Measurements from ENCODE around the gene GNAI3.

- TF ChIP-seq POLR2A (IDR thresholded peaks at IDR 0.05; ENCODE audit: low read length) (no peak), MAX (IDR thresholded peaks at IDR 0.05) (peak; percentile 74), CTCF (IDR thresholded peaks at IDR 0.05) (no peak), HDAC2 (IDR thresholded peaks at IDR 0.05) (no peak), PBX3 (IDR thresholded peaks at IDR 0.05) (no peak), JUNB (IDR thresholded peaks at IDR 0.05) (no peak), RAD21 (conservative IDR thresholded peaks at IDR 0.05 in 1 of 2, IDR thresholded peaks at IDR 0.05 in 1 of 2) (no peak), SMC3 (IDR thresholded peaks at IDR 0.05) (no peak), JUN (IDR thresholded peaks at IDR 0.05) (no peak), CHD4 (IDR thresholded peaks at IDR 0.05; ENCODE audit: borderline replicate concordance) (no peak), ATOH8 (CRISPR knock-in tag; IDR thresholded peaks at IDR 0.05; ENCODE audit: low read depth) (no peak), HOXA7 (CRISPR knock-in tag; IDR thresholded peaks at IDR 0.05) (no peak), POLR2AphosphoS2 (conservative IDR thresholded peaks at IDR 0.05; ENCODE audit: low read length) (no peak)
These were observed 39.0 kb upstream of the GNAI3 start, which contains the start of gene AMIGO1 for GRCh38 chr1:109509176-109510134.

Measured in A549 (cell line).